Measurements from ENCODE around the gene ZNF785. TPM values are rescaled to one million over a fixed set of nuclear protein-coding genes. Genes with fewer than 3 reads are reported as not detected.

ZNF785 gene
- total RNA-seq, 1 experiment from 2014 or later, result 23.2 TPM

GRCh38 chr16:30552956-30553355 is 32.5 kb downstream of the ZNF785 start:
- BruUV-seq (replicated peaks), result no TSS peak
- POLR2A ChIA-PET (ENCODE audit: low non-redundant PET), result no interaction called here
- CTCF ChIA-PET, result no interaction called here

GRCh38 chr16:30551781-30552180 is 33.7 kb downstream of the ZNF785 start:
- no peaks in the 10 kb centered on the region for H3K27me3 ChIP-seq (replicated peaks; ENCODE audit: insufficient read depth, low read depth, low read length, poor library complexity)
- TF ChIP-seq CTCF (conservative IDR thresholded peaks at IDR 0.05; ENCODE audit: low read depth, low read length) (no peak), EZH2 (IDR thresholded peaks at IDR 0.05; ENCODE audit: borderline replicate concordance, low read depth, low read length, poor library complexity, severe bottlenecking) (no peak)
- peaks cover 33% of the 10 kb centered on the region for H3K36me3 ChIP-seq (ENCODE audit: insufficient read depth, low read length, poor library complexity, severe bottlenecking)
- no peak overlapping the region for H3K4me3 ChIP-seq (ENCODE audit: low read depth, low read length, poor library complexity, severe bottlenecking)
- H3K9me3 ChIP-seq (ENCODE audit: low read depth, low read length, poor library complexity, severe bottlenecking), result no peaks in the 10 kb centered on the region
- ChIA-PET CTCF (no interaction called here), POLR2A (ENCODE audit: low non-redundant PET) (no interaction called here)
- H3K27ac ChIP-seq (ENCODE audit: low read depth, low read length, poor library complexity, severe bottlenecking), result no peak overlapping the region
- H3K4me1 ChIP-seq (ENCODE audit: insufficient read depth, low read length, poor library complexity, severe bottlenecking), result no peaks in the 10 kb centered on the region
- intact Hi-C loops (cut with micrococcal nuclease; ENCODE audit: unreplicated experiment), result no loop called here
- no peak for DNase-seq (ENCODE audit: low spot score)
- no TSS peak for BruUV-seq (replicated peaks)

More at GRCh38 chr16:30552956-30553355, 32.5 kb downstream of the ZNF785 start:
- Histone ChIP-seq H3K4me3 (ENCODE audit: low read depth, low read length, poor library complexity, severe bottlenecking) (no peak overlapping the region), H3K36me3 (ENCODE audit: insufficient read depth, low read length, poor library complexity, severe bottlenecking) (peaks cover 33% of the 10 kb centered on the region), H3K27me3 (replicated peaks; ENCODE audit: insufficient read depth, low read depth, low read length, poor library complexity) (no peaks in the 10 kb centered on the region), H3K4me1 (ENCODE audit: insufficient read depth, low read length, poor library complexity, severe bottlenecking) (no peaks in the 10 kb centered on the region), H3K9me3 (ENCODE audit: low read depth, low read length, poor library complexity, severe bottlenecking) (no peaks in the 10 kb centered on the region), H3K27ac (ENCODE audit: low read depth, low read length, poor library complexity, severe bottlenecking) (no peak overlapping the region)
- DNase-seq (ENCODE audit: low spot score), result no peak
- intact Hi-C loops (cut with micrococcal nuclease; ENCODE audit: unreplicated experiment), result no loop called here
- TF ChIP-seq CTCF (conservative IDR thresholded peaks at IDR 0.05; ENCODE audit: low read depth, low read length) (no peak), EZH2 (IDR thresholded peaks at IDR 0.05; ENCODE audit: borderline replicate concordance, low read depth, low read length, poor library complexity, severe bottlenecking) (no peak)

GRCh38 chr16:30548416-30549253 is 36.9 kb downstream of the ZNF785 start:
- TF ChIP-seq CTCF (conservative IDR thresholded peaks at IDR 0.05; ENCODE audit: low read depth, low read length), result no peak
- no peak for TF ChIP-seq EZH2 (IDR thresholded peaks at IDR 0.05; ENCODE audit: borderline replicate concordance, low read depth, low read length, poor library complexity, severe bottlenecking)
- H3K4me1 ChIP-seq (ENCODE audit: insufficient read depth, low read length, poor library complexity, severe bottlenecking), result no peaks in the 10 kb centered on the region
- ChIA-PET POLR2A (ENCODE audit: low non-redundant PET) (interaction anchor here (0.5 kb wide), 2 partner anchors 42 to 195 kb away, joined by 4 to 17 read pairs; no protein-coding TSS in a partner anchor), CTCF (no interaction called here)
- intact Hi-C loops (cut with micrococcal nuclease; ENCODE audit: unreplicated experiment), result no loop called here
- no peaks in the 10 kb centered on the region for H3K27me3 ChIP-seq (replicated peaks; ENCODE audit: insufficient read depth, low read depth, low read length, poor library complexity)
- no peak for DNase-seq (ENCODE audit: low spot score)
- no peaks in the 10 kb centered on the region for H3K9me3 ChIP-seq (ENCODE audit: low read depth, low read length, poor library complexity, severe bottlenecking)
- no peak overlapping the region for H3K27ac ChIP-seq (ENCODE audit: low read depth, low read length, poor library complexity, severe bottlenecking)
- H3K4me3 ChIP-seq (ENCODE audit: low read depth, low read length, poor library complexity, severe bottlenecking), result no peak overlapping the region
- BruUV-seq (replicated peaks), result no TSS peak
- H3K36me3 ChIP-seq (ENCODE audit: insufficient read depth, low read length, poor library complexity, severe bottlenecking), result peaks cover 4% of the 10 kb centered on the region
